NCI-H774 (cell line): ENCODE results near the gene SREBF1.

Source experiments
- DNase-seq: peaks from one replicate; lab custom pipeline; 2025; lab: John Stamatoyannopoulos, UW

The SREBF1 gene

GRCh38 chr17:17841601-17842025 is 4.8 kb upstream of the SREBF1 start:
- no peak for DNase-seq

- DNase-seq: no peak
Observed at GRCh38 chr17:17840751-17841591, 4.2 kb upstream of the SREBF1 start.

- DNase-seq: peak; percentile 84
Observed at GRCh38 chr17:17839791-17840707, 3.3 kb upstream of the SREBF1 start.

GRCh38 chr17:17837966-17838962 is 1.5 kb upstream of the SREBF1 start:
- DNase-seq: no peak

DNA sequence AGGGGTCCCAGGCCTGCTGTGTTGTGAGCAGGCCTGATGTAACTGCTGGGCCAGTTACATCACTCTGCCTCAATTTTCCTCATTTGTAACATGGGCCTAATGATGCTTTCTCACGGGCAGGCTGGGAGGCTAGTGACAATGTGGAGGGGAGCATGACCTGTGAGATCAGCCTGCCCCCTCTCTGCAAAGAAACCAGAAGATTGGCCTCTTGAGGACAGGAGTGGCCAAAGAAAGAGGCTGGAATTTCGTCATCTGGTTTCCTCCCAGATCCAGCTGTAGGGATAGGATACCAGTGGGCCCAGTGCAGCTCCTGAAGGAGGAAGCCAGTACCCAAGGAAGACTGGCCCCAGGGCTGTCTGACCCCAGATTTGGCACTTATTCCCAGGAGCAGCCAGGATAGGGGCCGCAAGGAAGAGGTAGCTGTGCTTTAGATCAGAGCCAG is 615 bp upstream of the SREBF1 start:
- no peak for DNase-seq

GRCh38 chr17:17836250-17836817 is 452 bp downstream of the SREBF1 start:
- DNase-seq: peak; percentile 87

GRCh38 chr17:17835415-17836249 is 1.2 kb downstream of the SREBF1 start:
- no peak for DNase-seq

DNA sequence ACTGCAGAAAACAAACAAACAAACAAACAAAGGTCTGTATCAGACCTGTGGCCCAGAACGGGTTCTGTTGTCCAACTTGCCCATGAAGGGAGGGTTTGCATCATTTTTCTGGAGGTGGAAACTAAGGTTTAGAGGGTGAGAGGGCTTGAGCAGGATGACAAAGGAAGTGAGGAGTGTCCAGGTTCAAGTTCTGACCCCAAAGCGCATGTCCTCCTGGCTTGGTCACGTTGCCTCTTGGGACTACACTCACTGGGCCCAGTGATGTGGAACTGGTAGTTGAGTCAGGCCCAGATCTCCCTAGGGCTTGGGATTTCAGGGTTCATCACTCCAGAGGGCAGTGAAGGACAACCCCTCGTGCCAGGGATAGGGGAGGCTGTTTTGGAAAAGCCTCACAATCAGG is 1.8 kb downstream of the SREBF1 start:
- DNase-seq: no peak

GRCh38 chr17:17833658-17834357 is 3.0 kb downstream of the SREBF1 start:
- no peak for DNase-seq

- DNase-seq: no peak
Observed at GRCh38 chr17:17832032-17832363, 4.8 kb downstream of the SREBF1 start.

GRCh38 chr17:17831208-17832031 is 5.4 kb downstream of the SREBF1 start:
- no peak for DNase-seq

- DNase-seq: no peak
Observed at GRCh38 chr17:17830740-17831207, 6.0 kb downstream of the SREBF1 start.

DNA sequence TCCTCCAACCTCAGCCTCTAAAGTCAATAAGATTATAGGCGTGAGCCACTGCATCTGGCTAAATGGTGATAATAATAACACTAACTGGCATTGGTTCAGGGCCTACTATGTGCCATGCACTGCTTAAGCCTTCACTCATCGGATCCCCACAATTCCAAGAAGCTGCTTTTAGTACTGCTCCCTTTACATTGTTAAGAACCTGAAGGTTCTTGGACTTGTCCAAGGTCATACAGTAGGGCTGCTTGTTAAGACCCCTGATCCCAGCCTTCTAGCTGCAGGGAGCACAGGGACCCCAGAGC is 6.6 kb downstream of the SREBF1 start:
- no peak for DNase-seq

DNA sequence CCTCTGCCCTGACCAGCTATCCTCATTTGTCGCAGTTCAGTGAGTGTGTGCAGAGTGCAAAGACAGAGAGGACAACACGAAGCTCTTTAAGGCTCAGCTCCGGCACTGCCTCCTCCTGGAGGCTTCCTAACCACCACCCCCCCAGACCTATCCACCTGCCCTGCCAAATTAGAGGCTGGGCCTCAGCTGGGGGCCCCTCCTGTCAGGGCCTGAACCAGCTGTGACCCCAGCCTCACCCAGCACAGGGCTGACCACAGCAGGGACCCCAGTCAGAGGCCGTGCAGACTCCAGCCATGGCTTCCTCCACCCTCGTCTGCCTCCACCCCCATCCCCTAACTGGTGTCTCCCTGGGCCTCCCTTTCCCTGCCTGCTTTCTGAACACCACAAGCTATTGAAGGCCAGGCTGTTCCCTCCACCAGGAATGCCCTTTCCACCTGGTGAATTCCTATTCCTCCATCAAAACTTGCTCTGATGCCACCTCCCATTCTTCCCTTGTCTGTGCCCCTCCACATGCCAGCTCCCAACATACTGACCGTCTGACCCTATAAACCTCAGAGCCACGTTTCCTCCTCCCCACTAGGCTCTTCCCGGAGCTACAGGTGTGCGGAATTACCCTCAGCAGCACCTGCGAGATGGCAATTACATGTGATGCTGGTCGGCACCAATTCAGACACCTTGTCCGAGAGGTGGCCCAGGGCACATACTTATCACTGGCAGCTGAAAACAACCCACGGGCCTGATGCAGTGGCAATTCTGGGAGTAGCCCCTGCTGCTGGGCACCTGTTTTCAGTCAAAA is 8.8 kb downstream of the SREBF1 start:
- no peak for DNase-seq

- no peak for DNase-seq
Observed at GRCh38 chr17:17826942-17827785, 9.6 kb downstream of the SREBF1 start.

GRCh38 chr17:17826342-17826713 is 10.5 kb downstream of the SREBF1 start:
- DNase-seq: no peak
